Neural cell (in vitro differentiated cells): Measurements from ENCODE around the gene TRIM43. TPM values are rescaled to one million over a fixed set of nuclear protein-coding genes. Genes with fewer than 3 reads are reported as not detected.
"Not testable (repeated sequence)": the region's sequence is repeated elsewhere in the genome, so short reads cannot be mapped to it uniquely, and the experiment has no call there.

Experiments used
- H2AFZ ChIP-seq: fragments of 200-600, 300-800 bp; sonication (generic), shearing (Covaris generic); 2 replicates; pipeline ENCODE4 v1.6.0; 2014; ENCODE audit warnings: low read depth, mild to moderate bottlenecking, antibody characterized with exemption, low read length, moderate library complexity
- H3F3A ChIP-seq: fragments of 200-600 bp; shearing (Covaris generic); 2 replicates; pipeline ENCODE4 v1.6.1; 2016; ENCODE audit warnings: mild to moderate bottlenecking, moderate library complexity, mixed read lengths, antibody characterized with exemption, low read length; ENCODE audit not compliant: insufficient read depth, poor library complexity, severe bottlenecking
- H3K27ac ChIP-seq: fragments of 200-600, 300-800 bp; sonication (generic), shearing (Covaris generic); 2 replicates; pipeline ENCODE4 v1.5.1; 2014; ENCODE audit warnings: mild to moderate bottlenecking, low read length, moderate library complexity
- H3K27me3 ChIP-seq: fragments of 300-800, 200-600 bp; sonication (generic), shearing (Covaris generic); 2 replicates; pipeline ENCODE4 v1.6.0; 2014; ENCODE audit warnings: mild to moderate bottlenecking, low read depth, low read length, moderate library complexity; ENCODE audit not compliant: insufficient read depth
- H3K36me3 ChIP-seq: fragments of 300-800, 200-600 bp; sonication (generic), shearing (Covaris generic); 2 replicates; pipeline ENCODE4 v1.5.1; 2014; ENCODE audit warnings: mild to moderate bottlenecking, antibody characterized with exemption, low read length, moderate library complexity; ENCODE audit not compliant: insufficient read depth
- H3K4me2 ChIP-seq: fragments of 300-800, 200-600 bp; sonication (generic), shearing (Covaris generic); 2 replicates; pipeline ENCODE4 v1.6.0; 2014; ENCODE audit warnings: mild to moderate bottlenecking, low read length
- H3K4me3 ChIP-seq: fragments of 300-800, 200-600 bp; sonication (generic), shearing (Covaris generic); 2 replicates; pipeline ENCODE4 v1.5.1; 2014; ENCODE audit warnings: mild to moderate bottlenecking, low read length, moderate library complexity
- H3K79me2 ChIP-seq: fragments of 200-600 bp; shearing (Covaris generic); replicated peaks from 2 replicates; pipeline ENCODE4 v1.6.0; 2014; ENCODE audit warnings: mild to moderate bottlenecking, low read length, moderate library complexity; ENCODE audit not compliant: insufficient read depth
- H3K9ac ChIP-seq: fragments of 300-800, 200-600 bp; sonication (generic), shearing (Covaris generic); 2 replicates; pipeline ENCODE4 v1.6.1; 2016; ENCODE audit warnings: mild to moderate bottlenecking, low read length, mixed read lengths
- H3K9me2 ChIP-seq: fragments of 200-600 bp; shearing (Covaris generic); 2 replicates; pipeline ENCODE4 v1.6.1; 2016; ENCODE audit warnings: mild to moderate bottlenecking, low read length, mixed read lengths; ENCODE audit not compliant: insufficient read depth
- H3K9me3 ChIP-seq: fragments of 200-600, 300-800 bp; sonication (generic), shearing (Covaris generic); 2 replicates; pipeline ENCODE4 v1.6.1; 2016; ENCODE audit warnings: mild to moderate bottlenecking, mixed run types, low read length, moderate library complexity, mixed read lengths
- H4K20me1 ChIP-seq: fragments of 200-600 bp; shearing (Covaris generic); 2 replicates; pipeline ENCODE4 v1.6.1; 2016; ENCODE audit warnings: mild to moderate bottlenecking, mixed run types; ENCODE audit not compliant: insufficient read depth
- polyA plus RNA-seq: library from polyadenylated mRNA; depleted of rRNA; stranded (reverse); fragments of >200 nt; gene quantifications from 2 replicates; pipeline ENCODE4 v1.2.3, GENCODE V29; 2014

The TRIM43 gene
- polyA plus RNA-seq, 1 donor from 2014 or later, result not detected

DNA sequence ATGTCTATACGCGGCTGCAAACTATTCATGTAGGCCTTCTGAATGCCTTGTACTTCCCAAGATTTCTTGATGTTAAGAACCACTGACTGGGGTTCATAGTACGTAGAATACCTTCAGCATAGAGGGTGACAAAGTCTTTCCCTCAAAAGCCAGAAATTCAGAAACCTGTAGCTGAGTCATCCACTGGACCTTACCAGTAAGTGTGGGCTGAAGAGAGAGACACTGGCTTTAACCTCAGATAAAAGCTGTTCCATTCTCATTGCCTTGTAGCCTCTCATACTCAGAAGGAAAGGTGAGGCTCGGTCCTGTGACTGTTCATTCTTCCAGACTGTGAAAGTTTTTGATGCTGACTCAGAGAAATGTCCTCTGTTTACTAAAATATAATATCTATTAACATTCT lies 9.5 kb downstream of the TRIM43 start:
- not testable (repeated sequence) for H3K4me3 ChIP-seq, H3K9ac ChIP-seq, H3K79me2 ChIP-seq, H3K9me3 ChIP-seq, H2AFZ ChIP-seq, H3F3A ChIP-seq, H3K27ac ChIP-seq, H3K36me3 ChIP-seq, H3K4me2 ChIP-seq, H3K9me2 ChIP-seq, H4K20me1 ChIP-seq, H3K27me3 ChIP-seq

DNA sequence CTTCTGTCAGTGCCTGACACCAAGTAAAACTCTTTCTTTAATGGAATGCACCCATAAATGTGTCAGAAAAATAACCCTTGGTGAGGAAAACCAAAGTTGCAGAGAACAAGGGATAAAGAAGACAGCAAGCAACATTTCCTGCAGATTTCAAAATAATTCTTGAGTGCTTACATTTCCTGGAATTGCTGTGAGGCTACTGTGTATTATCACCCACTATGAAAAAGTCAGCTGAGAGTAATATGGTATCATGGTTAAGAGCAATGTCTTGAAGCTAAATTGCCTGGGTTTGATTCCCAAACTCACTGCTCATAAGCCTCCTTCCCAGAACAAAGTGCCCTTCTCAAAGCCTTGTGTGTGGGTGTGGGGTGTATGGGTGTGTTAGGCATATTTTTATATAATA lies 10.3 kb downstream of the TRIM43 start:
- H3K79me2 ChIP-seq, H3K4me2 ChIP-seq, H3K36me3 ChIP-seq, H3K9ac ChIP-seq, H3K9me2 ChIP-seq, H2AFZ ChIP-seq, H3K27ac ChIP-seq, H3F3A ChIP-seq, H4K20me1 ChIP-seq, H3K4me3 ChIP-seq, H3K9me3 ChIP-seq, H3K27me3 ChIP-seq: not testable (repeated sequence)

DNA sequence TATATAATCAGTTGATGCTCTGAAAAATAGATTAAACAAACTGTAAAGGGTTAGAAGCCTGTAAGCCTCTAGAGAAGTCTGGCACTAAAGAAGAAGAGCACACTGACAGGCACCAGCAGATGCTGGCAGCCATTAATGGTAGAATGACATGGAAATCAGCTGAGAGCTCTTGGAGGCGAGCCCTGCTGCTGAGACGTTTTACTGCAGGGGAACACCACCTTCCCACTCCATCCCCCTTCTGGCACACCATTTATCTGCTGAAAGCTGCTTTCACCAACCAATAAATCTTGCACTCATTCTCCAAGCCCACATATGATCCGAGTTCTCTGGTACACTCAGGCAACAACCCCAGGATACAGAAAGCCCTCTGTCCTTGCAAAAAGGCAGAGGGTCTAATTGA lies 16.6 kb downstream of the TRIM43 start:
- not testable (repeated sequence) for H3K4me2 ChIP-seq, H3K9me2 ChIP-seq, H2AFZ ChIP-seq, H3K27me3 ChIP-seq, H3K36me3 ChIP-seq, H3F3A ChIP-seq, H3K9ac ChIP-seq, H3K79me2 ChIP-seq, H3K4me3 ChIP-seq, H3K27ac ChIP-seq, H3K9me3 ChIP-seq, H4K20me1 ChIP-seq

DNA sequence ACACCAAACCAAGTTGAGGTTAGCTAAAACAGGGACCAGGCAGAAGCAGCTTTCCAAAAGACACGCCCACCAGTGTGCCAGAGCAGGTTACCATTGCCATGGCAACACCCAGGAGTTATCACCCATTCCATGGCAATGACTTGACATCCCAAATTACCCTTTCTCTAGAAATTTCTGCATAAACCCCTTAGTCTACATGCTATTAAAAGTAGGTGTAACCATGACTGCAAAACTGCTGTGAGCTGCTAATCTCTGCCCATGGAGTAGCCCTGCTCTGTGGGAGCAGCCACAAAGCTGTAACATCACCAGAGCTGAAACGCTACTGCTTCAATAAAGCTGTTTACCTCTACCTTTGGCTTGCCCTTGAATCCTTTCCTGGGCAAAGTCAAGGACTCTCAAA lies 18.0 kb downstream of the TRIM43 start:
- H3K27me3 ChIP-seq, H3F3A ChIP-seq, H3K4me3 ChIP-seq, H3K79me2 ChIP-seq, H3K9ac ChIP-seq, H3K4me2 ChIP-seq, H3K9me3 ChIP-seq, H3K27ac ChIP-seq, H2AFZ ChIP-seq, H3K9me2 ChIP-seq, H3K36me3 ChIP-seq, H4K20me1 ChIP-seq: not testable (repeated sequence)

DNA sequence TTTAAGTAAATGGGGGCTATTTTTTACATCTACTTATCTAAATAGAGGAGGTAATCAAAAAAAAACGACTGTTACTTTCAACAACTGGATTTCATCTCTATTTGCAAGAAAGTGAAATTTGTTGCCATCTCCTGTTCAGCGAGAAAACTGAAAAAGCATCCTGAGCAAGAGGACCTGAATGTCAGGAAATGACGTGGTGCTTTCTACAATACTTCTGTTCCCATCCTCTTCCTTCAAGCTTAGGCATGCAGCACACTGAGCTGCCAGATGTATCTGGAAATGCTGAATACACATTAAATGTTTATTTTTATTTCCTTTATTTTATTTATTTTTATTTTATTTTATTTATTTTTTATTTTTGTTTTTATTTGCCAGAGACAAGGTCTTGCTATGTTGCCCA lies 21.2 kb downstream of the TRIM43 start:
- H3K79me2 ChIP-seq, H3F3A ChIP-seq, H3K4me3 ChIP-seq, H3K27ac ChIP-seq, H2AFZ ChIP-seq, H3K9ac ChIP-seq, H3K9me2 ChIP-seq, H3K4me2 ChIP-seq, H3K9me3 ChIP-seq, H4K20me1 ChIP-seq, H3K27me3 ChIP-seq, H3K36me3 ChIP-seq: not testable (repeated sequence)

DNA sequence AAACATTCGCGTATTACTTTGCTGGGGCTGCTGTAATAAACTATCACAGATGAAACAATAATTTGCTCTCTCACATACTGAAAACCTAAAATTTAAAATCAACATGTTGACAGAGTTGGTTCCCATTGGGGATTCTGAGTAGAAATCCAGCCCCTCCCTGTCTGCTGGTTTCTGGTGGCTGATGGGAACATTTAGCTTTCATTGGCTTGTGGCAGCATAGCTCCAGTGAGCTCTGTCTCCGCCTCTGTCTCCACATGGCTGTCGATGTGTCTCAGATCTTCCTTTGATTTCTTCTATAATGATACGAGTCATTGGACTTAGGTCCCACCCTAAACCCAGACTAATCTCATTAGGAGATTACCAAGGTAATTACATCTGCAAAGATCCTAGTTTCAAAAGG lies 30.9 kb downstream of the TRIM43 start:
- H3K9me3 ChIP-seq, H3K27me3 ChIP-seq: not testable (repeated sequence)

DNA sequence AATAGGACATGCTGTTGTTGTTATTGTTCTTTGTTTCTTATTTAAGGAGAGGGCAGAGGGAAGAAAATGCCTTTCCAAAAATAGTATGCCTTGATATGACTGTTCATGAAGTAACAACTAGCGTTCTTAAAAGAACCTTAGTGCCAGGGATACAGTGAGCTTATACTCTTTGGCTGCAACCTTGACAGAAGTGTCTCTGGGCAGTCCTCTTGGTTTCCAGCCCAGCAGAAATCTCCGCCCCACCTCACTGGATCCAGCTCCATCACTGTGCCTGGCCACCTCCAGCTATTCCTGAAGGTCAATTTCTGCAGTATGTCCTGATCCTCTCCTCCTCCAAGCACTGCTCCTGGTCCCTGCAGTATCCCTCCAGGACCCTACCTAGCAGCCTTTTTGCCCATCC lies 39.2 kb downstream of the TRIM43 start:
- not testable (repeated sequence) for H3K27ac ChIP-seq, H3K9me2 ChIP-seq, H2AFZ ChIP-seq, H3K27me3 ChIP-seq, H3K4me3 ChIP-seq, H3F3A ChIP-seq, H3K4me2 ChIP-seq, H3K9me3 ChIP-seq, H3K79me2 ChIP-seq, H4K20me1 ChIP-seq, H3K36me3 ChIP-seq, H3K9ac ChIP-seq

More for the DNA sequence above, 30.9 kb downstream of the TRIM43 start:
- not testable (repeated sequence) for H3K9ac ChIP-seq, H3K4me2 ChIP-seq, H3K79me2 ChIP-seq, H3K9me2 ChIP-seq, H3K4me3 ChIP-seq, H3K36me3 ChIP-seq, H3K27ac ChIP-seq, H4K20me1 ChIP-seq, H2AFZ ChIP-seq, H3F3A ChIP-seq

DNA sequence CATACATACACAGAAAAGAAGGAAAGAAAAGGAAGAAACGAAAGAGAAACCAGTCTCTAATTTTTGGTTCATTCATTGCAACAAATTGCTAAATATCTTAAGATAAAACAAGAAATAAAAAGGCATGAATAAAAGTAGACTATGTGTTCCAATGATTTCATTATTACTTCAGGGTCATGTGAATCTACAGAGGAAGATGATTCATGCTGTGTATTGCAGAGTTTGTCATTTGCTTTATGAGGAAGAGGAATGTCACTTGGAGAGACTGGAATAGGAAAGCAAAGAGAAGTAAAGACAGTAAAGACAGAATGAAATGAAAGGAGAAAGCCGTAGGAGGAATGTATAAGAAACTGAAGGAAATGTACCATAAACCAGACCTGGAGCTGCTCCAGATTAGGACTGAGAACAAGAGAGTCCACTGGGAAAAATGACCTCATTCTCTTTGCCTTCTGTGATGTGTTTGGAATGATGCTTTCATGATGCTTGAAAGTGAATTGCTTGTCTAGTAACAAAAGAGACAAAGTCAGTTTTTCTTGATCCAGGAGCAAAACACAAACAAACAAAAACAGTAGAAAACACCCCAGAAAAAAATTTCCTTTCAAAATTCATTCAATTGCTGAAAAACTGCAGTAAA lies 41.9 kb downstream of the TRIM43 start:
- H3K9ac ChIP-seq, result not testable (repeated sequence)

More for the DNA sequence above, 41.9 kb downstream of the TRIM43 start:
- H2AFZ ChIP-seq, H3K27ac ChIP-seq, H3F3A ChIP-seq, H3K27me3 ChIP-seq, H3K9me2 ChIP-seq, H3K9me3 ChIP-seq, H3K36me3 ChIP-seq, H3K4me2 ChIP-seq, H3K79me2 ChIP-seq, H3K4me3 ChIP-seq, H4K20me1 ChIP-seq: not testable (repeated sequence)
